MV-4-11 (cell line): Measurements from ENCODE around the gene CALN1.

Experiments
- DNase-seq: peaks from one replicate; lab custom pipeline; 2025; lab: John Stamatoyannopoulos, UW

The CALN1 gene

DNA sequence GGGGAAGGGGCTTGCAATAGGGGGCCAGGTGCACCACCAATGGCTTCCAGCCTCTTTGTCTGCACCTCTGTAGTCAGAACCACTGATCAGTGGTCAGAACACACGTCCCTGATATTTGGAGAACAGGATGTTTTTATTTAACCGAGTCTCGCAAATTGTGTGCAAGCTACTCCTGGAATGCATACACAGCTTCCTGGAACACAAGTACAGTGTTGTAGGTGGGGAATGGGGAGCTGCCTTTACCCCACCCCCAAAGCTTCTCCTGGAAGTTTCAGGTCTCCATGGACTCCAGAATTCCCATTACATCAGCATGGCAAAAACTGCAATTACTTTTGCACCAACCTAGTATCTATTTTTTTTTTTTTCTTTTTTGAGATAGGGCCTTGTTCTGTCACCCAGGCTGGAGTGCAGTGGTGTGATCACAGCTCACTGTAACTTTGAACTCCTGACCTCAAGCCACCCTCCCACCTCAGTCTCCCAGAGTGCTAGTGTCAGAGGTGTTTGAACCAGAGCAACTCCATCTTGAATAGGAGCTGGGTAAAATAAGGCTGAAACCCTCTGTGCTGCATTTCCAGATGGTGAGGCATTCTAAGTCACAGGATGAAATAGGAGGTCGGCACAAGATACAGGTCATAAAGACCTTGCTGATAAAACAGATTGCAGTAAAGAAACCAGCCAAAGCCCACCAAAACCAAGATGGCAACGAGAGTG, 374.0 kb downstream of the CALN1 start:
- DNase-seq = no peak

DNA sequence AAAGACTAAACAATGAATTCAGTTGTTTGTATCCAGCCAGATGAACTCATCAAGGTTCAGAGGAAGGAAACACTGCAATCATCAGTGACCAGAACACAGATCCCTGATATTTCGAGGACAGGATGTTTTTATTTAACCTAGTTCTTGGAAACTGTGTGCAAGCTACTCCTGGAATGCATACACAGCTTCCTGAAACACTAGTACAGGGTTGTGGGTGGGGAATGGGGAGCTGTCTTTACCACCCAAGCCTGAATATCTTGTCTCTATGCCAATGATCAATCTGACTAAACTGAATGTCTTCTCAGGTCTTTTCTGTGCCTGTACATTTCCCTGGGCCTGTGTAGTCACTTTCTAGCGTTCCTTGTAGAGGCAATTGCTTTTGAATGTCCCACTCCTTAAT, 374.6 kb downstream of the CALN1 start:
- DNase-seq = no peak

DNA sequence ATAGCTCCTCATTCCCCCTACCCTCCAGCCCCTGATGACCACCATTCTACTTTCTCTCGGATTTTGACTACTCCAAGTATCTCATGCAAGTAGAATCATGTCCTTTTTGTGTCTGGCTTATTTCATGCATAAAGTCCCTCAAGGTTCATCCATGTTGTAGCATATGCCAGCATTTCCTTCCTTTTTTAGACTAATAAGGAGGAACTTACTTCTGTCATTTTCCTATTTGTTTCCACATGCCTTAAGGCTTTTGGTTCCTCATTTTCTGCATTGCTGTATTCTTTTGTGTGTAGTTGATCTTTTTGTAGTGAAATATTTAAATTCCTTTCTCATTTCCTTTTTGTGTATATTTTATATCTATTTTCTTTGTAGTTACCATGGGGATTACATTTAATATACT, 376.9 kb downstream of the CALN1 start:
- DNase-seq = peak; percentile 89

DNA sequence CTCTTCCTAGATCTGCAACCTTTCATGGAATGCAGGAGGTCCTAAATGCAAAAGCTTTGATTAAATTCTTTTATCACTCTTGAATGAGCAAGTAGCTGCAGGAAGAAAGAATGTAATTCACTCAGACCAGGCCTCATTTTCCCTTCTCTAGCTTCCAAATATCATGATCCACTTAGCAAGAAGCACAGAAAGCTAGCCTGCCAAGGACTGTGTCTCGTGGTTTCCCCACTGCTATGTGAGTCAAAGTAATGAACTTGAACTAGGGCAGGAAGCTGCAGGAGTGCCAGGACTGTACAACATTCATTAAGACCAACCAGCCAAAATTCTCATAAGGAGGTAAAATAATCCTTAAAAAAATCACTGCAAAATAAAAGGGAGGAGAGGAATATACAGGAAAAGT, 379.2 kb downstream of the CALN1 start:
- no peak for DNase-seq

- DNase-seq = no peak
These were observed 381.0 kb downstream of the CALN1 start for GRCh38 chr7:72030994-72031667.

GRCh38 chr7:72028267-72028666, 383.9 kb downstream of the CALN1 start:
- DNase-seq = no peak

DNA sequence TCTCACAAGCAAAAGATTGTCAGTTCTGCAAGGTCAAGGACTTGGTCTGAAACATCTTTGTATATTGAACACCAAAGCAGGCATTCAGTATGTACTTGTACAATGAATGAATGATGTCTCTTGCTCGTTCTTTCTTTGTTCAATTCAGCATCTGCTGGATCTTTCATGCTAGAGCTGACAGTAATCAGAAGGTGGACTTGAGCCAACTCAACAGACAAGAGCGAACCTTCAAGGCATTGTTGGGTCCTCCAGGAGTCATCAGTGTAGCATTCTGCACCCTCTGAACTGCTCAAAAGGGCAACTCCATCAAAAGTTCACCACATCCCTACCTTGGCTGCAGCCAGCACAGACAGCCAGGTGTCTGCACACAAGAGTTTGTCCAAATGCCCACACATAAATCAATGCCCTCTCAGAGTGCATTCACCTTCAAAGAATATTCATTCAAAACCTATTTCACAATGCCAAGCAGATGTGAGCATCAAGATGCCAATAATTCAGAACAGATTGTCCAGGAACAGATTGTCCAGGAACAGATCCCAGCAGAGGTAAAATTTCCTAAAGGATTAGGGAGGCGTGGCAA, 386.7 kb downstream of the CALN1 start:
- no peak for DNase-seq

- peak; percentile 5 for DNase-seq
These were observed 388.2 kb downstream of the CALN1 start for GRCh38 chr7:72023926-72024325.

- DNase-seq = no peak
These were observed 390.4 kb downstream of the CALN1 start for GRCh38 chr7:72021716-72022115.

- DNase-seq = no peak
These were observed 391.8 kb downstream of the CALN1 start for GRCh38 chr7:72020311-72020710.

GRCh38 chr7:72019436-72019835, 392.7 kb downstream of the CALN1 start:
- DNase-seq = no peak

DNA sequence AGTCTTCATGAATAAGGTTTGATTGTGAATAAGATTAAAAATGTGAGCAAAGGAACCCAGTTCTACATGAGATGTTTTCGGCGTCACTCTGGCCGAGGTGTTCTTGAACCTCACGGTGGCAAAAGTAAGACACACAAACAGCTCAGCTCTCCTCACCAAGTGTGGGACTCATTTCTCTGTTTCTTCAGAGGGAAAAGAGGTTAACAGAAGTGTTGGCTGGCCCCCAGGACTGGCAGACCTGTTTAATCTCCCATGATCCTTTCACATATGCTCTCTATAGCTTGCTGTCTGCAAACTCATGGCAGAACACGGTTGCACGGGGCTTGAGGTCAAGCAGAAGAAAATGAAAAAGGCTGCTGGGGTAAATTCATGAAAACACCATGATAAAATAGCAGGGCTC, 394.4 kb downstream of the CALN1 start:
- no peak for DNase-seq

DNA sequence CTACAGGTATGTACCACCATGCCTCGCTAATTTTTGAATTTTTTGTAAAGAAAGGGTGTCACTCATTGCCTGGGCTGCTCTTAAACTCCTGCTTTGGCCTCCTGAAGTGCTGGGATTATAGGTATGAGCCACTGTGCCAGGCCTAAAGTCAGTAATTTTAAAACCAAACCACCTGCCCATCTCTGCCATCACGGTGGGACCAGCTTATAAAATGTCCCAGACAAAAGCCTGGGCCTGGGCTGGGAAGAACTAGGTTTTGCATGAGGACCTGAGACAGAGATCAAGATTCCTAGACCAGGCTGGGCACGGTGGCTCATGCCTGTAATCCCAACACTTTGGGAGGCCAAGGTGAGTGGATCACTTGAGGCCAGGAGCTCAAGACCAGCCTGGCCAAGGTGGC, 395.6 kb downstream of the CALN1 start:
- DNase-seq = no peak

DNA sequence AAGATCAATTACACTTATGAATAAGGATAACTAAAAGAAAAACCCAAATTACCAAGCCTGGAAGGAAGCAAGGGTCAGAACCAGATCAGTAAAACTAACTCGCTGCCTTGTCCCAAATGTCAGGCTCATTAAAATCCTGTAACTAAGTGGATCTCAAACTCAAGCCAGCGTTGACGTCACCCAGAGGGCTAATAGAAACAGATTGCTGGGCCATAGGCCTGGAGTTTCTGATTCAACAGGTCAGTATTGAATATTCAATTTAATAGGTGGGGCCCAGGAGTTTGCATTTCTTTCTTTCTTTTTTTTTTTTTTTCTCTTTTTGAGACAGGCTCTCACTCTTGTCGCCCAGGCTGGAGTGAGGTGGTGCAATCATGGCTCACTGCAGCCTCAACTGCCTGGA, 397.0 kb downstream of the CALN1 start:
- no peak for DNase-seq

GRCh38 chr7:72007018-72007417, 405.1 kb downstream of the CALN1 start:
- DNase-seq = no peak

DNA sequence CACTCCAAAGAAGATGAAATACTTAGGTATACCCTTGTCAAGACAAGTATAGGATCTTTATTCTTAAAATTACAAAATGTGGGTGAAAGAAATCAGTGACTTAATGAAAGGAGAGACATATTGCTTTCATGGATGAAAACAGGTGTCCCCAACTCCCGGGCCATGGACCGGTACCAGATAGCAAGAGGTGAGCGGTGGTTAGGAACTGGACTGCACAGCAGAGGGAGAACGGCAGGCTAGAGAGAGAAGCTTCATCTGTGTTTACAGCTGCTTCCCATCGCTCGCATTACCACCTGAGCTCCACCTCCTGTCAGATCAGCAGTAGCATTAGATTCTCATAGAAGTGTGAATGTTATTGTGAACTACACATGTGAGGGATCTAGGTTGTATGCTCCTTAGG, 408.9 kb downstream of the CALN1 start:
- no peak for DNase-seq

- DNase-seq = no peak
These were observed 416.0 kb downstream of the CALN1 start for GRCh38 chr7:71996141-71996540.

DNA sequence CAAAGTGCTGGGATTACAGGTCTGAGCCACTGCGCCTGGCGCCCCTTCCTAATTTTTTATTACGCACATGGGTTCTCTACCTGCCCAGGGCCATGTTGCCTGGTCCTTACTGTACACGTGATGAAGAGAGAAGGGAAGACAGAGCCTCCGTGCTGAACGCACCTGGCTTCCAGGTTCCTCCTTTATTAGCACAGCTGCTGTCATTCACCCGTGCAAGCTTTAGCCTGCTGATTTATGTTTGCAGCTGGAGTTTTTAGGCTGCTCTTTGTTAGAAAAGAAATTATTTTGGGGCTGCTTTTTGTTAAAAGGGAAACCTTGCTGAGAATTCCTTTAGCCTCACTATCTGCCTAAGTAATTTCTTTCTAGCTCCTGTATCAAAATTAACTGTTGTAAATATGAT, 417.0 kb downstream of the CALN1 start:
- DNase-seq = no peak

DNA sequence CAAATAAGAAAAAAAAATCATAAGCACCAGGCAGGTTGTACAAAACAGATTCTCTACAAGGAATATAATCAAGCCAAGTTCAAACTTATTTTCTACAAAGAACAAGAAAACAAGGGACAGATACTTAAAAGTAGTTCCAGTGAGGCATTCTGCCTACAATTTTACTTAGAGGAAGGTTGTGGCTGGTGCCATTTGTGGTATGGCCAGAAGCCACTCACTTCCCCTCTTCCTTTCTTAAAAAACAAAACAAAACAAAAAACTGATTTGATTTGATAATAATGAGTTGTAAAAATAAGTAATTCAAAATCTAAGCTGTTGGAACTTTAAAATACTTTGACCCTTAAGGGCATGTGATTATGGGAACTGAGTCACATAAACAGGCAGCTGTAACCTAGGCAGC, 420.6 kb downstream of the CALN1 start:
- DNase-seq = no peak

- no peak for DNase-seq
These were observed 422.0 kb downstream of the CALN1 start for GRCh38 chr7:71990138-71990462.

- no peak for DNase-seq
These were observed 423.9 kb downstream of the CALN1 start for GRCh38 chr7:71988201-71988600.

DNA sequence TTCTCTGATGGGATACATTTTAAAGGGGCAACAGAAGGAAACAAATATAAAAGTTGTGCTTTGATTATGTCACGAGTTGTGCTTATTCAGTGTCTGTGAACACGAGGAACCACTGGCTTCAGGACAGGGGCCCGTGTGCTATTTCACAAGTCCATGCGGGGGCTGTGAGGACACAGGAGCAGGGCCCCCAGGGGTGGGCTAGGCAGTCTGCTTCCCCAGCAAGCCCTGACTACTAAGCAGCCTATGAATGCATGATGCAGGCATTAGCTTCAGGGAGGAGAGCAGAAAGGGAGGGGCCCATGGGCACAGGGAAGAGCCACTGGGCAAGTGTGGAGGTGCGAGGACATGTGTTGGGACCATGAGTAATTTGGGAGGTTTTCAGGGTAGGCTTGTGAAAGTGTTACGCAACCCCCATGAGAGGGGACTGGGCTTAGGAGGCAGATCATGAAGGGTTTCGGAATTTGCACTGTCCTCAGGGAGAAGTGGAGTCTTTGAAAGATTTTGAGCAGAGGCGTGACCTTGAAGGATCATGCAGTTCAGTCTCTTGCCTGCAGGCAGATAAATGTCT, 424.9 kb downstream of the CALN1 start:
- DNase-seq = no peak

GRCh38 chr7:71984348-71984747, 427.8 kb downstream of the CALN1 start:
- no peak for DNase-seq
